Measurements from ENCODE around the gene ALAS1.
A peak's percentile ranks its signal among the peaks of the same experiment; 100 is the strongest.

ALAS1 gene

DNA sequence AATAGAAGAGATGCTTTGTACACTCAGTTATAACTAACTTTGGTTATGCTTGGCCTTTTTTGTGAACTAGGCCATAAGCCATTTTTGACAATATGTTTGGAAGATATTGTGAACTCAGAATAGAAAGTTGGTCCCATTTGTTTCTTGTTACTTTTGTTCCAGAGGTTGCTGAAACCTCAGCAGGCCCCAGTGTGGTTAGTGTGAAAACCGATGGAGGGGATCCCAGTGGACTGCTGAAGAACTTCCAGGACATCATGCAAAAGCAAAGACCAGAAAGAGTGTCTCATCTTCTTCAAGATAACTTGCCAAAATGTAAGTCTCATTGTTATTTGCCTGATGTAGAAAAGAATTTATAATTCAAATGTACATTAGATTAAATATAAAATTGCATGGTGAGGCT, 5.7 kb downstream of the ALAS1 start:
- Histone ChIP-seq H3K9me3 (ENCODE audit: control insufficient read depth, insufficient read depth, low read depth, low read length) (no peaks in the 10 kb centered on the region), H3K4me1 (ENCODE audit: control insufficient read depth, insufficient read depth, low read length) (no peaks in the 10 kb centered on the region), H3K4me3 (ENCODE audit: low read depth, low read length) (no peak overlapping the region), H3K36me3 (ENCODE audit: control insufficient read depth in 2 of 2, insufficient read depth in 1 of 2, low read length in 2 of 2) (peaks cover 46 to 94% of the 10 kb centered on the region in 2 experiments; a peak in 2 of 3 replicates), H3K27ac (ENCODE audit: extremely low read depth, low read depth, low read length) (no peak overlapping the region)
- ChIA-PET POLR2A (no interaction called here), CTCF (interaction anchor here (2.4 kb wide), 1 partner anchor 17 kb away, joined by 10 read pairs; no protein-coding TSS in a partner anchor)
- no peak for TF ChIP-seq ZNF624 (tag by site-specific recombination; IDR thresholded peaks at IDR 0.05)
- TF ChIP-seq SETDB1 (IDR thresholded peaks at IDR 0.05; ENCODE audit: insufficient read length, low read length): no peak
- TF ChIP-seq ZNF404 (tag by site-specific recombination; IDR thresholded peaks at IDR 0.05): no peak
- TF ChIP-seq ZNF138 (tag by site-specific recombination; IDR thresholded peaks at IDR 0.05; ENCODE audit: borderline replicate concordance): no peak
- TF ChIP-seq, protein P1, sequence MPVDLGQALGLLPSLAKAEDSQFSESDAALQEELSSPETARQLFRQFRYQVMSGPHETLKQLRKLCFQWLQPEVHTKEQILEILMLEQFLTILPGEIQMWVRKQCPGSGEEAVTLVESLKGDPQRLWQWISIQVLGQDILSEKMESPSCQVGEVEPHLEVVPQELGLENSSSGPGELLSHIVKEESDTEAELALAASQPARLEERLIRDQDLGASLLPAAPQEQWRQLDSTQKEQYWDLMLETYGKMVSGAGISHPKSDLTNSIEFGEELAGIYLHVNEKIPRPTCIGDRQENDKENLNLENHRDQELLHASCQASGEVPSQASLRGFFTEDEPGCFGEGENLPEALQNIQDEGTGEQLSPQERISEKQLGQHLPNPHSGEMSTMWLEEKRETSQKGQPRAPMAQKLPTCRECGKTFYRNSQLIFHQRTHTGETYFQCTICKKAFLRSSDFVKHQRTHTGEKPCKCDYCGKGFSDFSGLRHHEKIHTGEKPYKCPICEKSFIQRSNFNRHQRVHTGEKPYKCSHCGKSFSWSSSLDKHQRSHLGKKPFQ (tag by site-specific recombination; IDR thresholded peaks at IDR 0.05): no peak
- no peak for TF ChIP-seq ZNF366 (tag by site-specific recombination; conservative IDR thresholded peaks at IDR 0.05)
- TF ChIP-seq ZNF558 (tag by site-specific recombination; IDR thresholded peaks at IDR 0.05): no peak
- TF ChIP-seq ZNF585B (tag by site-specific recombination; IDR thresholded peaks at IDR 0.05): no peak

DNA sequence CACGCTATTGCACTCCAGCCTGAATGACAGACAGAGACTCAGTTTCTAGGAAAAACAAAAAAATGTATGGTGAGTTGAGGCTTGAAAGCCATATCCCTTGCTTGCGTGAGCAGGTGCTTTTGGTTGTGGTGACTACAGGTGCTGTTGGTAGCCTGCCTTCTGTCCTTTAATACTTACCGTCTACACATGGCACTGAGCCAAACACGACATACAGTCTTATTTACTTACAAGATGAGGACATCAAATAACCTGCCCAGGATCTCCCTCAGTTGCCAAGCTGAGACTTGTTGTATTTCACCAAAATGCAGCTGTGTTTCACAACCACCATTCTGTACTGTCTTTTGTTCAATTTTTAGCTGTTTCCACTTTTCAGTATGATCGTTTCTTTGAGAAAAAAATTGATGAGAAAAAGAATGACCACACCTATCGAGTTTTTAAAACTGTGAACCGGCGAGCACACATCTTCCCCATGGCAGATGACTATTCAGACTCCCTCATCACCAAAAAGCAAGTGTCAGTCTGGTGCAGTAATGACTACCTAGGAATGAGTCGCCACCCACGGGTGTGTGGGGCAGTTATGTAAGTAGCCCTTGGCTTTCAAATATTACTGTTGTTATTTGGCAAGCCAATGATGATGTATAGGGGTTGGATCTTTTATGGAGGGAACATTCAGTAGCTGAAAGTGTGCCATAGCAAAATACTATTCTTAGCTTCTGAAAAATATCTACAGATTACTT, 6.5 kb downstream of the ALAS1 start:
- Histone ChIP-seq H3K4me3 (ENCODE audit: low read depth, low read length) (no peak overlapping the region), H3K4me1 (ENCODE audit: control insufficient read depth, insufficient read depth, low read length) (no peaks in the 10 kb centered on the region), H3K27ac (ENCODE audit: extremely low read depth, low read depth, low read length) (peak overlapping the region; percentile 17; the same call in 1 of the 2 replicates), H3K9me3 (ENCODE audit: control insufficient read depth, insufficient read depth, low read depth, low read length) (no peaks in the 10 kb centered on the region), H3K36me3 (ENCODE audit: control insufficient read depth in 2 of 2, insufficient read depth in 1 of 2, low read length in 2 of 2) (peaks cover 53 to 96% of the 10 kb centered on the region in 2 experiments; a peak in 2 of 3 replicates)
- TF ChIP-seq OSR2 (tag by site-specific recombination; IDR thresholded peaks at IDR 0.05): peak; percentile 26; the same call in 1 of the 2 replicates
- TF ChIP-seq ZNF214 (tag by site-specific recombination; IDR thresholded peaks at IDR 0.05; ENCODE audit: borderline replicate concordance): no peak
- POLR2A ChIA-PET: no interaction called here
- CTCF ChIA-PET: interaction anchor here (1.0 to 2.4 kb wide), 4 partner anchors 12 to 135 kb away, joined by 3 to 10 read pairs (median 4); no protein-coding TSS in a partner anchor

DNA sequence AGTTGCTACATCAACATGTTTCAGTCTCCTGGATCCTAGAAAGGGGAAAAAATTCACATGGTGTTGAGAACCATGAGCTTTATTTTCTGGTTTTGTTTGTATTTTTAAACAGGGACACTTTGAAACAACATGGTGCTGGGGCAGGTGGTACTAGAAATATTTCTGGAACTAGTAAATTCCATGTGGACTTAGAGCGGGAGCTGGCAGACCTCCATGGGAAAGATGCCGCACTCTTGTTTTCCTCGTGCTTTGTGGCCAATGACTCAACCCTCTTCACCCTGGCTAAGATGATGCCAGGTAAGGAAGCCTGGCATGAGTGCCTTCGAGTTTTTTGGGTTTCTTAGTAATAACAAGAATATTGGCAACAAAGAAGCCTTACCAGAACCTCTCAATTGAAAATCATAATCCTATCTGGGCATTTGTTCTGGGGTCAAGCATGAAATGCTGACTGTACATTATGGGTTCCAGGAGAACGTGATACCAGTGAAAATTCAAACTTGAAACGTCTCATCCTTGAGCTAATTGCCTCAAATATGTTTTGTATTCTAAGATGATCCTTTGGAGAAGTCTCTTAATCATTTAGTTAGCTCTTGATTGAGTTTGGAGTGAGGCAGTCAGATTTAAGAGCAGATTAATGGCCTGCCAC, 7.9 kb downstream of the ALAS1 start:
- Histone ChIP-seq H3K4me1 (ENCODE audit: control insufficient read depth, insufficient read depth, low read length) (no peaks in the 10 kb centered on the region), H3K4me3 (ENCODE audit: low read depth, low read length) (no peak overlapping the region), H3K36me3 (ENCODE audit: control insufficient read depth in 2 of 2, insufficient read depth in 1 of 2, low read length in 2 of 2) (peaks cover 60 to 97% of the 10 kb centered on the region in 2 experiments; a peak in 2 of 3 replicates), H3K27ac (ENCODE audit: extremely low read depth, low read depth, low read length) (no peak overlapping the region), H3K9me3 (ENCODE audit: control insufficient read depth, insufficient read depth, low read depth, low read length) (no peaks in the 10 kb centered on the region)
- ChIA-PET CTCF (interaction anchor here (0.6 to 2.4 kb wide), 3 partner anchors 11 to 79 kb away, joined by 3 to 10 read pairs (median 4); no protein-coding TSS in a partner anchor), POLR2A (no interaction called here)
- TF ChIP-seq ZNF626 (tag by site-specific recombination; IDR thresholded peaks at IDR 0.05): no peak
- TF ChIP-seq, protein P2, sequence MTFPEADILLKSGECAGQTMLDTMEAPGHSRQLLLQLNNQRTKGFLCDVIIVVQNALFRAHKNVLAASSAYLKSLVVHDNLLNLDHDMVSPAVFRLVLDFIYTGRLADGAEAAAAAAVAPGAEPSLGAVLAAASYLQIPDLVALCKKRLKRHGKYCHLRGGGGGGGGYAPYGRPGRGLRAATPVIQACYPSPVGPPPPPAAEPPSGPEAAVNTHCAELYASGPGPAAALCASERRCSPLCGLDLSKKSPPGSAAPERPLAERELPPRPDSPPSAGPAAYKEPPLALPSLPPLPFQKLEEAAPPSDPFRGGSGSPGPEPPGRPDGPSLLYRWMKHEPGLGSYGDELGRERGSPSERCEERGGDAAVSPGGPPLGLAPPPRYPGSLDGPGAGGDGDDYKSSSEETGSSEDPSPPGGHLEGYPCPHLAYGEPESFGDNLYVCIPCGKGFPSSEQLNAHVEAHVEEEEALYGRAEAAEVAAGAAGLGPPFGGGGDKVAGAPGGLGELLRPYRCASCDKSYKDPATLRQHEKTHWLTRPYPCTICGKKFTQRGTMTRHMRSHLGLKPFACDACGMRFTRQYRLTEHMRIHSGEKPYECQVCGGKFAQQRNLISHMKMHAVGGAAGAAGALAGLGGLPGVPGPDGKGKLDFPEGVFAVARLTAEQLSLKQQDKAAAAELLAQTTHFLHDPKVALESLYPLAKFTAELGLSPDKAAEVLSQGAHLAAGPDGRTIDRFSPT (tag by site-specific recombination; IDR thresholded peaks at IDR 0.05): no peak
- TF ChIP-seq ZNF404 (tag by site-specific recombination; IDR thresholded peaks at IDR 0.05): no peak
- TF ChIP-seq ZNF560 (tag by site-specific recombination; IDR thresholded peaks at IDR 0.05; ENCODE audit: borderline replicate concordance): no peak
- TF ChIP-seq YY2 (tag by site-specific recombination; IDR thresholded peaks at IDR 0.05): no peak
- TF ChIP-seq ZNF843 (tag by site-specific recombination; IDR thresholded peaks at IDR 0.05): no peak
- no peak for TF ChIP-seq HOXA7 (CRISPR knock-in tag; IDR thresholded peaks at IDR 0.05; ENCODE audit: borderline replicate concordance)
- no peak for TF ChIP-seq ZNF416 (tag by site-specific recombination; IDR thresholded peaks at IDR 0.05)
- no peak for TF ChIP-seq ZNF146 (tag by site-specific recombination; IDR thresholded peaks at IDR 0.05)
